NCI-H748 treated with DMSO at 0.1 percent for 48 hours (cell line): Measurements from ENCODE around the gene CYP4F22.

ENCODE experiments used
- DNase-seq: peaks from one replicate; lab custom pipeline; 2025; lab: John Stamatoyannopoulos, UW

The CYP4F22 gene

DNA sequence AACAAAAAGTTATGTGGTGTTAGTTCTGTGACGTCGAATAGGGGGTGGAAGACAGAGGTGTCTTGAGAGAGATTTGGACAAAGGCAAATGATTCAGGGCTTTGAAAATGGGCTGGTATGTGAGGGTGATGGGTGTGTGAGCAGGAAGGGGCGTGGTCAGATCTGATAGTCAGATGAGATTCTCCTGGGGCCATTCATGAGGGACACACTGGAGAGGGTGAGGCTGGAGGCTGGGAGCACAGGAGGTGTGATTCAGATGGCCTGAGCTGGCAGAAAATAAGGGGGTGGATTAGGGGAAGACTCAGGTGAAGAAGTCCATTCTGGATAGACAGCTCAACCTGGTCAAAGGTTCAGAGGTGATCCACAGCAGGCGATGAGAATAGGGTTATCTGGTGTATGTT, 28.0 kb downstream of the CYP4F22 start:
- no peak for DNase-seq

DNA sequence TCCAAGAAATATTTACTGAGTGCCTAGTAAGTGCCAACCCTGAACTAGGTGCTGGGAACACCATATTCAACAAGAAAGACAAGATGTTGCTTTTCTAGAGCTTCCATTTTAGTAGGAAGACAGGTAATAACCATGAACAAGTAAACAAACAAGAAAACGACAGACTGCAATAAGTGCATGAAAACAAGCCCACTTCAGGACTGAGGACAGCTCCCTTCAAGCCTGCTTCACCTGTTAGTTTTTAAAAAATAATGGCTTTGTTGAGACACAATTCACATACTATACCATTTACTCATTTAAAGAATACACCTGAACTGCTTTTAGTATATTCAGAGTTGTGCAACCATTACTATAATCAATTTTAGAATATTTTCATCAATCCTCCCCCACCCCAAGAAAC, 30.4 kb downstream of the CYP4F22 start:
- no peak for DNase-seq

- DNase-seq = no peak
These were observed 31.3 kb downstream of the CYP4F22 start for GRCh38 chr19:15539638-15540037.

GRCh38 chr19:15540435-15540834, 32.1 kb downstream of the CYP4F22 start:
- DNase-seq = no peak

GRCh38 chr19:15544283-15544682, 36.0 kb downstream of the CYP4F22 start:
- DNase-seq = no peak

- DNase-seq = no peak
These were observed 36.6 kb downstream of the CYP4F22 start for GRCh38 chr19:15544970-15545369.

- DNase-seq = no peak
These were observed 40.3 kb downstream of the CYP4F22 start for GRCh38 chr19:15548648-15549047.

DNA sequence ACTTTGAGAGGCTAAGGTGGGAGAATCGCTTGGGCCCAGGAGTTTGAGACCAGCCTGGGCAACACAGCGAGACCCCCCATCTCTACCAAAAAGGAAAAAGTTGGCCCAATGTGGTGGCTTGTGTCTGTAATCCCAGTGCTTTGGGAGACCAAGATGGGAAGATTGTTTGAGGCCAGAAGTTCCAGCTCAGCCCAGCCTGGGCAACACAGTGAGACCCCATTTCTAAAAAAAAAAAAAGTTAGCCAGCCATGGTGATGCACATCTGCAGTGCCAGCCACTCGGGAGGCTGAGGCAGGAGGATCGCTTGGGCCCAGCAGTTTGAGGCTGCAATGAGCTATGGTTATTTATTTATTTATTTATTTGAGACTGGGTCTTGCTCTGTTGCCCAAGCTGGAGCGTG, 41.3 kb downstream of the CYP4F22 start:
- DNase-seq = no peak

GRCh38 chr19:15550273-15550672, 41.9 kb downstream of the CYP4F22 start:
- no peak for DNase-seq

DNA sequence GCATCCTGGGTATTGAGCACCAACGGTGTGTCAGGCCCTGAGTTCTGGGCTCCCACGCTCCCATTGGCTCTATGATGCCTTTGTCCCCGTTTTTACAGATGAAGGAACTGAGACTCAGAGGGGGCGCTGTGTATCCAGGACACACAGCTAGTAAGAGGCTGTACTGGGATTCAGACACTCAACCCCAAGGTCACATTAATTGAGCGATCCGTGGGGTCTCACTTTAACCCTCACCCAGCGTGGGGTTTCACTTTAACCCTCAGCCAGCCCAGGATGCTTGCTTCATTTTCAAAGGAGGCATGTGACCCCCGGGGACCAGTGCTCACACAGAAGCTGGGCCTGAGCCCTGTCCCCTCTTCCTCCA, 42.6 kb downstream of the CYP4F22 start:
- peak; percentile 2 for DNase-seq

DNA sequence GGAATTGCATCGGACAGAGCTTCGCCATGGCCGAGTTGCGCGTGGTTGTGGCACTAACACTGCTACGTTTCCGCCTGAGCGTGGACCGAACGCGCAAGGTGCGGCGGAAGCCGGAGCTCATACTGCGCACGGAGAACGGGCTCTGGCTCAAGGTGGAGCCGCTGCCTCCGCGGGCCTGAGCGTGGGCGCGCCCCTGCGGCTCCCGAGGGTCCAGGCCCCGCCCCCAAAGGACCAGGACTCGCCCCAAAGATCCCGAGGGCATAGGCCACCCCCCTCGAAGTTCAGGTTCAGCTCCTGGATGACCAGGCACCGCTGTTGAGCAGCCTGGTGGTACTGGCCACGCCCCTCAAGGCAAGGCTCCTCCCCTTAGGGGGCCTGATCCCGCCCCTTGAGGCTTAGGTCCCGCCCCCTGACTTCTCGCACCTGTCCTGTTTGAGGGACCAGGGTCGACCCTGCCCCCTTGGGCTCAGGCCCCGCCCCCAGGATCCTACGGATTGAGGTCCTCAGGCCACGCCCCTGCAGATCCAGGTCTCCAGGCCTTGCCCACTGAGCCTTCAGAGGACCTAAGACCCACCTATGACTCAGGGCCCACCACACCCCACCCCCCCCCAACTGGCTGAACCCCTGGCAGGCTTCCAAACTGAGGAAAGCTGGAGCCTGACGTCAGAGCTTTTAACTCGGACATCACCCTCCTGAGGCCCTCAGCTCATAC, 43.1 kb downstream of the CYP4F22 start:
- DNase-seq = peak; percentile 18

DNA sequence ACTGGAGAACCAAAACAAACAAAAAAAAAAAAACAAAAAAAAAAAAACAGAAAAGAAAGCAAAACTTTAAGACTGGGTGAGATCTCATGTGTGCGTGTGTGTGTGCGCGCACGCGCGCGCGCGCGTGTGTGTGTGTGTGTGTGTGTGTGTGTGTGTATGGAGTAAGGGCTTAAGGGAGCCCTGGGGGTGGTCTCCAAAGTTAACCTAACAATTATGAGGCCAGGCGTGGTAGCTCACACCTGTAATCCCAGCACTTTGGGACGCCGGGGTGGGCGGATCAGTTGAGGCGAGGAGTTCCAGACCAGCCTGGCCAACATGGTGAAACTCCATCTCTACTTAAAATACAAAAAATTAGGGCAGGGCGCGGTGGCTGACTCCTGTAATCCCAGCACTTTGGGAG, 46.7 kb downstream of the CYP4F22 start:
- no peak for DNase-seq

DNA sequence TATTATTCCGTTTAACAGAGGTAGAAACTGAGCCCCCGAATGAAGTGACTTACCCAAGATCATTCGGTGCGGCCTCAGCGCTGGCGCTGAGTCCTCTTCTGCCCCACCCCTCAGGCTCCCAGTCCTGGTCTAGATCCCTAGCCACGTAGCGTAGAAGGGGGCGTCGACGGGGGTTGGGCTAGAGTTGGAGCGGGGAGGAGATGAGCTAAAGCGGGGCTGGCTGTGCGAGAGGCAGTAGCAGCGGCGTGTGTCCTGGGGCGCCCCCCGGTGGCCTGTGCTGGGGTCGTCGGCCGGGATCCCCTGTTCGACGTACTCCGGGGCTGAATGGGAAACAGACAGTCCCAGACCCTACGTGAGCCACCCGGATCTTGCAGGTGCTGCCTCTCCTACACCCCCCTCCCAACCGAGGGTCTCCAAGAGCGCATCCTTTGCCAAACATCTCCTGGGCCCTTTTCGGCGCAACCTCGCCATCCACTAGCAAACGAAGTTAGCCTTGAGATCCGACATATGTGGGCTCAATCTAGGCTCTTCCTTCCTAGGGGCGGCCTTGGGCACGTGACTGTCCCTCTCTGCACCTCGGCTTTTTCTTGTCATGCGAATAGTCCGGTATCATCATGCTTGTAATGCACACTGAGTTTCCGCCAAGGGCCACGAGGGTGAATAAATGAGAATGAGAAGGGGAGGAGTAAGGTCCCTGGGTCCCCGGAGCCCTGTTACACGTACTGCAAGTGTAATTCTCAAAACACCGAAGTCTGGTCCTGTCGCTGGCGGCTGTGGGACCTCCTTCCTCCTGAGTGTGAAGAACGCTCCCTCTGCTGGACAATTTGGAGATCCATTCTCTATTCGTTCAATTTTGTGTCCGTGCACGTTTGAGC, 47.7 kb downstream of the CYP4F22 start:
- DNase-seq = peak; percentile 53

DNA sequence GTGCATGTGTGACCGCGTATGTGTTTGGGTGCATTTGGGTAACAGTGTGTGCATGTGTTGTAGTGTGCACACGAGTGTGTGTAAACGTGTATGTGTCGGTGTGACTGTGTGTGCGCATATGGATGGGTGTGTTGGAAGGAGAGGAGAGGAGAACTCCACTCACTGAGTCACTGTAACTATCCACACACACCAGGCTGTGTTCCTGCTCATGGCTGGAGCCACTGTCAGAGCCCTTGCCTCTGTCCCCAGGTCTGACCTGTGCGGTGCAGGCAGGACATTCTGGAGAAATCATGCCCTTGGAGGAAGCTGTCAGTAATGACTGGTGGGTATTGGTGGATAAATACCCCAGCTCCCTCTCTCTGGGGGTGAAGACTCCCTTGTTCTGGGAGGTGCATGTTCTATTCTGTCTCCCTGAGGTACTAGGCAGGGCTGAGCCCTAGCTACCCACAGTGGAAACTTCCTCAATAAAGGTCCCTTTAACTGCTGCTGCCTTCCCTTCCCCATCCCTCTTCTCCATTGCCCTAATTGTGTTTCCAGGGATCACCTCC, 48.4 kb downstream of the CYP4F22 start:
- DNase-seq = no peak

GRCh38 chr19:15557223-15557622, 48.9 kb downstream of the CYP4F22 start:
- no peak for DNase-seq

DNA sequence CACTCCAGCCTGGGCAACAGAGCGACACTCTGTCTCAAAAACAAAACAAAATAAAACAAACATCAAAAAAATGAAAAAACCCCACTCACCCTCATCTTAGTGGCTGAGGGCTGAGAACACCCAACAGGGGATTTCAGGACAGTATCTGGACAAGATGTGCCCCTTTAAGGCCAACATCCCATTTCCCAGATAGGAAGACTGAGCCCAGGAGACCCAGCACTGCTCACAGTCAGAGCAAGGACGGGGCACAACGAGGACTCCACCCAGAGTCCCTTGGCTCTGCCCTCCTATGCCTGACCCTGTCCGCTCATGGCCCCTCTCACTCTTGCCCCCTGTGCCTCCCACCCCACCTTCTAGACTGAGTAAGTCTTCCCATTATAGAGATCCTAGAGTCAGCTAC, 53.8 kb downstream of the CYP4F22 start:
- no peak for DNase-seq

- DNase-seq = no peak
These were observed 54.5 kb downstream of the CYP4F22 start for GRCh38 chr19:15562861-15563260.

DNA sequence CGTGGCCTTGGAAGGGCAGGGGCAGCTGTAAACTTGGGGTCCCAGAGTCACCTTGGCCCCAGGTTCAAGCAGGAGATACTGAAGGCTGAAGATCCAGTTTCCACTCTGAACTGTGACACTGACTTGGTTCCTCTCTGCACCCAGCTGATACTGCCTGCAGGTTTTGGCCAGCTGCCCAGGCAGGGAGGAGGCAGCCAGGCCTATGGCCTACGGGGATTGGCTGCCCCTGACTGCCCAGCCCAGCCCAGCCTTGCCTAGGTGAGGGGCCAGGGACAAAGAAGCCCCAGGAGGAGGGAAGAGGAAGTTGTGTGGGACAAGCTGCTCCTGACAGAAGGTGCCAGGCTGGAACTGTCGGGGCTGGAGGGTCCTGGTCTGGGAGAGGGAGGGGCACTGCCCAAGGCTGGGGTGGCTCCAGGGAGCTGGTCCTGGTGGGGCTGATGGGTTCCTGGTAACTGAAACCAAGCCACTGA, 55.0 kb downstream of the CYP4F22 start:
- peak; percentile 1 for DNase-seq

GRCh38 chr19:15563931-15564330, 55.6 kb downstream of the CYP4F22 start:
- no peak for DNase-seq

- DNase-seq = no peak
These were observed 56.3 kb downstream of the CYP4F22 start for GRCh38 chr19:15564534-15565168.

DNA sequence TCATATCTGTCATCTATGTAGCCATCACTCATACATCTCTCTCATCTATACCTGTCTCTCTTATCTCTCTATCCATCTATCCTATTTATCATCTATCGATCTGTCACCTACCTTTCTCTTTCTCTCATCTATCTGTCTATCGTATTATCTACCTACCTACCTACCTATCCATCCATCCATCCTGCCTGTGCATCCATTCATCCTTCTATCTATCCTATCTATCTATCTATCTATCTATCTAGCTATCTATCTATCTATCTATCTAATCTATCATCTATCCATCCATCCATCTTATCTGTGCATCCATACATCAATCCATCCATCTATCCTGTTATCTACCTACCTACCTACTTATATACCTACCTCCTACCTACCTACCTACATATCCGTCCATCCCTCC, 62.1 kb downstream of the CYP4F22 start:
- DNase-seq = no peak

GRCh38 chr19:15575406-15575805, 67.1 kb downstream of the CYP4F22 start:
- no peak for DNase-seq
